Type B pancreatic cell (in vitro differentiated cells): ENCODE measurements around the gene PLSCR1. TPM values are rescaled to one million over a fixed set of nuclear protein-coding genes. Genes with fewer than 3 reads are reported as not detected.

Source experiments
- DNase-seq: peaks from one replicate; pipeline ENCODE4 v3.0.0; 2021; ENCODE audit warnings: mixed read lengths; ENCODE audit not compliant: unreplicated experiment; ENCODE audit errors: extremely low spot score
- H3K27ac Mint-ChIP-seq: 2 replicates; pipeline ENCODE4 v1.8.0; 2021; ENCODE audit warnings: mild to moderate bottlenecking, mixed read lengths
- H3K27me3 Mint-ChIP-seq: 2 replicates; pipeline ENCODE4 v1.8.0; 2021; ENCODE audit warnings: mixed read lengths
- H3K36me3 Mint-ChIP-seq: 2 replicates; pipeline ENCODE4 v1.8.0; 2021; ENCODE audit warnings: mixed read lengths
- H3K4me1 Mint-ChIP-seq: one replicate; pipeline ENCODE4 v1.8.0; 2021; ENCODE audit warnings: mixed read lengths; ENCODE audit not compliant: unreplicated experiment
- H3K4me3 Mint-ChIP-seq: 2 replicates; pipeline ENCODE4 v1.8.0; 2021; ENCODE audit warnings: mild to moderate bottlenecking, mixed read lengths
- H3K9me3 Mint-ChIP-seq: 2 replicates; pipeline ENCODE4 v1.8.0; 2021; ENCODE audit warnings: mixed read lengths
- CTCF ChIP-seq: fragments of 200-600 bp; sonication (generic); conservative IDR thresholded peaks from 2 replicates; pipeline ENCODE4 v1.5.0; 2021; ENCODE audit warnings: antibody characterized with exemption, mild to moderate bottlenecking
- total RNA-seq: library from RNA; stranded (reverse); gene quantifications from 2 replicates; pipeline ENCODE4 v1.2.1, GENCODE V29; 2021; ENCODE audit warnings: low replicate concordance

The PLSCR1 gene
- total RNA-seq, 1 donor from 2014 or later, result 51.5 TPM

GRCh38 chr3:146511402-146512134, 32.8 kb downstream of the PLSCR1 start:
- H3K9me3 Mint-ChIP-seq, result peaks cover 11% of the 10 kb centered on the region
- H3K27me3 Mint-ChIP-seq, result no peaks in the 10 kb centered on the region
- TF ChIP-seq CTCF, result no peak
- H3K4me3 Mint-ChIP-seq, result no peak overlapping the region
- H3K27ac Mint-ChIP-seq, result peak overlapping the region; percentile 80
- peaks cover 12% of the 10 kb centered on the region for H3K4me1 Mint-ChIP-seq
- no peak for DNase-seq
- peaks cover 10% of the 10 kb centered on the region for H3K36me3 Mint-ChIP-seq

- Mint-ChIP-seq H3K4me1 (peaks cover 29% of the 10 kb centered on the region), H3K9me3 (peaks cover 11% of the 10 kb centered on the region), H3K4me3 (no peak overlapping the region)
Observed at GRCh38 chr3:146507331-146508120, 36.9 kb downstream of the PLSCR1 start.

DNA sequence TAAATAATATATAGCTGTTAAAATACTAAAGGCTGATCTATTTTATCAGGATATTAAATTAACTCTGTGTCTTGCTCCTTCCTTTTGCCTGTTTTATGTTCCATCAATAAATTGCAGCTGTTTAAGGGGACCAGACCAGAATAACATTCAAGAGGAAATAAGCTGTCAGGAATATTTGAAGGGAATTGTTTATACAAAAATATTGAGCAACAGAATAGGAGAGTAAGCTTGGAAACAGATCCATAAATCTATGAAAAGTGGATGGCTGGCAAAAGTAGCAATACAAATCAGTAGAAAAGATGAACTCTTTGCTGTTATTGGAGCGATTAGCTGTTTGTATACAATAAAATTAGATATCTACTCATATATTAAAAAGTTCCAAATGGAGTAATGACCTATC, 38.9 kb downstream of the PLSCR1 start:
- Mint-ChIP-seq H3K27ac (no peak overlapping the region), H3K4me1 (peaks cover 29% of the 10 kb centered on the region), H3K4me3 (no peak overlapping the region), H3K27me3 (no peaks in the 10 kb centered on the region), H3K36me3 (no peaks in the 10 kb centered on the region), H3K9me3 (peaks cover 5% of the 10 kb centered on the region)
- TF ChIP-seq CTCF, result no peak
- no peak for DNase-seq

More at GRCh38 chr3:146507331-146508120, 36.9 kb downstream of the PLSCR1 start:
- Mint-ChIP-seq H3K27ac (peak overlapping the region; percentile 94), H3K36me3 (peaks cover 5% of the 10 kb centered on the region), H3K27me3 (no peaks in the 10 kb centered on the region)
- DNase-seq, result no peak
- no peak for TF ChIP-seq CTCF

- Mint-ChIP-seq H3K9me3 (no peaks in the 10 kb centered on the region), H3K4me3 (no peak overlapping the region), H3K36me3 (no peaks in the 10 kb centered on the region), H3K27ac (no peak overlapping the region), H3K27me3 (no peaks in the 10 kb centered on the region), H3K4me1 (peaks cover 29% of the 10 kb centered on the region)
- no peak for DNase-seq
- TF ChIP-seq CTCF, result no peak
Observed at GRCh38 chr3:146504498-146505197, 39.8 kb downstream of the PLSCR1 start.

- Mint-ChIP-seq H3K36me3 (no peaks in the 10 kb centered on the region), H3K4me3 (peak overlapping the region; percentile 44), H3K9me3 (no peaks in the 10 kb centered on the region), H3K27ac (peak overlapping the region; percentile 93), H3K27me3 (no peaks in the 10 kb centered on the region), H3K4me1 (peaks cover 29% of the 10 kb centered on the region)
- TF ChIP-seq CTCF, result peak; percentile 25
- DNase-seq, result no peak
Observed at GRCh38 chr3:146503461-146504202, 40.8 kb downstream of the PLSCR1 start.
